Measurements from ENCODE around the gene CLCNKA. TPM values are rescaled to one million over a fixed set of nuclear protein-coding genes. Genes with fewer than 3 reads are reported as not detected.

CLCNKA gene
- polyA plus RNA-seq (not detected in 3 replicates), polyA minus RNA-seq (not detected in 3 replicates)
- not detected for polyA plus RNA-seq (2011; ENCODE audit: low read depth)
- not detected in 2 replicates for polyA plus RNA-seq (2011; cell fraction: cytosol; rRNA removed)
- not detected in 2 replicates for polyA plus RNA-seq (2011; cell fraction: nucleus; rRNA removed)
- not detected in 2 replicates for polyA plus RNA-seq (2012; ENCODE audit: low replicate concordance)
- polyA minus RNA-seq (2011; cell fraction: cytosol; rRNA and poly(A)+ RNA removed) = not detected
- polyA minus RNA-seq (2011; cell fraction: nucleus; rRNA and poly(A)+ RNA removed) = not detected in 2 replicates

DNA sequence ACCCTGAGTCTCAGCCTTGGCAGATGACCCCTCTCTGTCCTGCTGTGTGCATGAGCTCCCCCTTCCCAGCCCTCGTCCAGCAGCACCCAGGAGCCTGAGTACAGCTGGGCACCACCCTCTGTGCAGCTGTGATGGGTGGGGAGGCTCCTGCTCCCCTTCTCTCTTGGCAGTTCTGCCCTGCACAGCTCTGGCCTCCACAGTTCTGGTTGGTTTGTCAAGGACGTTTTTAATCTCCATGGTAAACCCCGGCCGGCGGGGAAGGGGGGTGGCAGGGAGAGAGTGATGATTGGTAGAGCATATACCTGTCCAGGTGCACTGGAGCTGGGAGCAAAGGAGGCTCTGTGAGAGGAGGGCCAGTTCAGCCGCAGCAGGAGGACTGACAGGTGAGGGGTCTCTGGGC is at the start of gene CLCNKA:
CLCNKA (plus strand) TSS at position 356 of the 400 bp plus-strand sequence. CDS start 584 bp downstream, outside the sequence.
- no peak within 1 kb of the TSS for H2AFZ ChIP-seq (ENCODE audit: control insufficient read depth, low read length)
- no peak within 1 kb of the TSS for H3K27ac ChIP-seq (ENCODE audit: control insufficient read depth, insufficient read depth, low read length)
- no peak for DNase-seq (ENCODE audit: low read depth, low spot score)
- H3K4me1 ChIP-seq (ENCODE audit: control insufficient read depth, extremely low read depth, insufficient read depth, low read length) = peaks cover 2% of the 10 kb centered on the region
- no peaks in the 10 kb centered on the region for H3K9me1 ChIP-seq (ENCODE audit: control insufficient read depth, extremely low read depth, insufficient read depth, low read length)
- no peaks in the 10 kb centered on the region for H3K79me2 ChIP-seq (ENCODE audit: control insufficient read depth, insufficient read depth, low read length)
- FAIRE-seq = no peak
- no peaks in the 10 kb centered on the region for H3K9me3 ChIP-seq (ENCODE audit: control insufficient read depth, low read depth, low read length)
- H3K27me3 ChIP-seq (ENCODE audit: control insufficient read depth, extremely low read depth, insufficient read depth, low read length) = peaks cover 5% of the 10 kb centered on the region
- dilution Hi-C loops (cut with MboI; ENCODE audit: extremely low pct_ligation_motif_present, low sequenced_read_pairs) = no loop called here
- H3K4me3 ChIP-seq (ENCODE audit: control insufficient read depth in 2 of 3, extremely low read depth in 1 of 3, insufficient read depth in 2 of 3, low read depth in 1 of 3, low read length in 3 of 3) = no peak within 1 kb of the TSS
- TF ChIP-seq, protein P1, sequence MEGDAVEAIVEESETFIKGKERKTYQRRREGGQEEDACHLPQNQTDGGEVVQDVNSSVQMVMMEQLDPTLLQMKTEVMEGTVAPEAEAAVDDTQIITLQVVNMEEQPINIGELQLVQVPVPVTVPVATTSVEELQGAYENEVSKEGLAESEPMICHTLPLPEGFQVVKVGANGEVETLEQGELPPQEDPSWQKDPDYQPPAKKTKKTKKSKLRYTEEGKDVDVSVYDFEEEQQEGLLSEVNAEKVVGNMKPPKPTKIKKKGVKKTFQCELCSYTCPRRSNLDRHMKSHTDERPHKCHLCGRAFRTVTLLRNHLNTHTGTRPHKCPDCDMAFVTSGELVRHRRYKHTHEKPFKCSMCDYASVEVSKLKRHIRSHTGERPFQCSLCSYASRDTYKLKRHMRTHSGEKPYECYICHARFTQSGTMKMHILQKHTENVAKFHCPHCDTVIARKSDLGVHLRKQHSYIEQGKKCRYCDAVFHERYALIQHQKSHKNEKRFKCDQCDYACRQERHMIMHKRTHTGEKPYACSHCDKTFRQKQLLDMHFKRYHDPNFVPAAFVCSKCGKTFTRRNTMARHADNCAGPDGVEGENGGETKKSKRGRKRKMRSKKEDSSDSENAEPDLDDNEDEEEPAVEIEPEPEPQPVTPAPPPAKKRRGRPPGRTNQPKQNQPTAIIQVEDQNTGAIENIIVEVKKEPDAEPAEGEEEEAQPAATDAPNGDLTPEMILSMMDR (optimal IDR thresholded peaks at IDR 0.05 in 1 of 3, IDR thresholded peaks at IDR 0.05 in 1 of 3, conservative IDR thresholded peaks at IDR 0.05 in 1 of 3; ENCODE audit: extremely low read depth in 1 of 3, insufficient read depth in 2 of 3, low read length in 3 of 3) = no peak
- TF ChIP-seq EZH2 (IDR thresholded peaks at IDR 0.05; ENCODE audit: low read length) = no peak
- H3K36me3 ChIP-seq (ENCODE audit: control insufficient read depth in 2 of 2, extremely low read depth in 1 of 2, insufficient read depth in 2 of 2, low read length in 2 of 2) = no peaks in the 10 kb centered on the region
- no peak within 1 kb of the TSS for H3K4me2 ChIP-seq (ENCODE audit: control insufficient read depth, extremely low read depth, insufficient read depth, low read depth, low read length)
- H4K20me1 ChIP-seq (ENCODE audit: control insufficient read depth, extremely low read depth, insufficient read depth, low read length) = peaks cover 5% of the 10 kb centered on the region
- H3K9ac ChIP-seq (ENCODE audit: control insufficient read depth, extremely low read depth, insufficient read depth, low read length) = no peak within 1 kb of the TSS

DNA sequence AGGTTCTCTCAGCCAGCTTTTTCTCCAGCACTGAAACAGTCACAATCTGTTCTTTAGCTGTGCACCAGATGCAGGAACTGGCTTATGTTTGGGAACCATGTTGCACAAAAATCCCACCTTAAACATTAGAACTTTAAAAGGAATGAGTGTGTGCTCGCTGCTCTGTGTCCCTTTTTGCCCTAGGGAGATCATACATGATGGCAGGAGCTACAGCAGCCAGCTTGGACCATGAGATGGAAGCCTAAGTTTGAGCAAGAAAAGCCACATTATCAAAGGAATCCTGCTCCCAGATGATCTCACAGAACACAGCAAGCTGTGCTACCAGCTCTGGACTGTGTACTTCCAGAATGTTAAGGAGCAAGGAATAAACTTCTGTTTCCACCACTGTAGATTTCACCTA is 49.4 kb upstream of the CLCNKA start:
- Histone ChIP-seq H3K9ac (ENCODE audit: control insufficient read depth, extremely low read depth, insufficient read depth, low read length) (no peak overlapping the region), H4K20me1 (ENCODE audit: control insufficient read depth, extremely low read depth, insufficient read depth, low read length) (no peaks in the 10 kb centered on the region), H3K79me2 (ENCODE audit: control insufficient read depth, insufficient read depth, low read length) (peaks cover 61% of the 10 kb centered on the region), H3K4me3 (ENCODE audit: control insufficient read depth in 2 of 3, extremely low read depth in 1 of 3, insufficient read depth in 2 of 3, low read depth in 1 of 3, low read length in 3 of 3) (no peak overlapping the region), H3K36me3 (ENCODE audit: control insufficient read depth in 2 of 2, extremely low read depth in 1 of 2, insufficient read depth in 2 of 2, low read length in 2 of 2) (peaks cover 12 to 23% of the 10 kb centered on the region in 2 experiments), H3K27me3 (ENCODE audit: control insufficient read depth, extremely low read depth, insufficient read depth, low read length) (no peaks in the 10 kb centered on the region), H3K9me1 (ENCODE audit: control insufficient read depth, extremely low read depth, insufficient read depth, low read length) (no peaks in the 10 kb centered on the region), H2AFZ (ENCODE audit: control insufficient read depth, low read length) (no peak overlapping the region), H3K4me2 (ENCODE audit: control insufficient read depth, extremely low read depth, insufficient read depth, low read depth, low read length) (no peak overlapping the region), H3K9me3 (ENCODE audit: control insufficient read depth, low read depth, low read length) (no peaks in the 10 kb centered on the region), H3K27ac (ENCODE audit: control insufficient read depth, insufficient read depth, low read length) (no peak overlapping the region), H3K4me1 (ENCODE audit: control insufficient read depth, extremely low read depth, insufficient read depth, low read length) (peaks cover 9% of the 10 kb centered on the region)
- TF ChIP-seq EZH2 (IDR thresholded peaks at IDR 0.05; ENCODE audit: low read length) = no peak
- TF ChIP-seq, protein P1 (optimal IDR thresholded peaks at IDR 0.05 in 1 of 3, IDR thresholded peaks at IDR 0.05 in 1 of 3, conservative IDR thresholded peaks at IDR 0.05 in 1 of 3; ENCODE audit: extremely low read depth in 1 of 3, insufficient read depth in 2 of 3, low read length in 3 of 3) = no peak
- FAIRE-seq (no peak), DNase-seq (ENCODE audit: low read depth, low spot score) (no peak)
- dilution Hi-C loops (cut with MboI; ENCODE audit: extremely low pct_ligation_motif_present, low sequenced_read_pairs) = no loop called here
